ENCODE data around the gene PPFIA1.

PPFIA1 gene

DNA sequence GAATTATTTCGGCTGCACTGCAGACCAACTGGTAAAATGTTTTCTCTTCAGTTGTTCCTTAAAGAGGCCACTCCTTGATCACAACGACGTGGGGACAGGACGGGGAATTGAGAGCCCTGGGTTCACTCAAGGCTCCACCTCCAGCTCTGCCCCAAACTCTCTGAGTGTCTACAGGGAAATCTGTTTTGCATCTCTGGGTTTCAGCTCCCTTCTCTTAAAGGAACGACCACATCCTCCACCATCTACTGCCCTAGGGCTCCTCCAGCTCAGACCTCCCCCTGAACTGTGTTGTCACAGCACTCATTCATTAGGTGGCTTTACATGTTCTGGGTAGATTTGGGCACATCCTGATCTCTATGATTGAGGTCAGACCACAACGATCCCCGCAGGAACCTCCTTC, 5.1 kb upstream of the PPFIA1 start:
- Histone ChIP-seq H3K9me3 (ENCODE audit: low read length) (no peaks in the 10 kb centered on the region), H2AFZ (ENCODE audit: low read depth, low read length) (no peak overlapping the region), H3K36me3 (ENCODE audit: insufficient read depth, low read length) (no peaks in the 10 kb centered on the region), H3K4me3 (ENCODE audit: low read length) (no peak overlapping the region), H3K27me3 (ENCODE audit: insufficient read depth, low read length) (peaks cover 12% of the 10 kb centered on the region), H3K4me1 (ENCODE audit: insufficient read depth, low read length) (peaks cover 2% of the 10 kb centered on the region)

- Histone ChIP-seq H3K4me3 (ENCODE audit: low read length) (no peak overlapping the region), H2AFZ (ENCODE audit: low read depth, low read length) (no peak overlapping the region), H3K9me3 (ENCODE audit: low read length) (no peaks in the 10 kb centered on the region), H3K4me1 (ENCODE audit: insufficient read depth, low read length) (peaks cover 14% of the 10 kb centered on the region), H3K36me3 (ENCODE audit: insufficient read depth, low read length) (peaks cover 6% of the 10 kb centered on the region), H3K27me3 (ENCODE audit: insufficient read depth, low read length) (peaks cover 12% of the 10 kb centered on the region)
These were observed 3.0 kb upstream of the PPFIA1 start for GRCh38 chr11:70267405-70267950.

- H3K27me3 ChIP-seq (ENCODE audit: insufficient read depth, low read length): peaks cover 12% of the 10 kb centered on the region
- no peak overlapping the region for H2AFZ ChIP-seq (ENCODE audit: low read depth, low read length)
- no peak overlapping the region for H3K4me3 ChIP-seq (ENCODE audit: low read length)
- H3K36me3 ChIP-seq (ENCODE audit: insufficient read depth, low read length): peaks cover 16% of the 10 kb centered on the region
- H3K4me1 ChIP-seq (ENCODE audit: insufficient read depth, low read length): peaks cover 14% of the 10 kb centered on the region
- no peaks in the 10 kb centered on the region for H3K9me3 ChIP-seq (ENCODE audit: low read length)
These were observed 2.0 kb upstream of the PPFIA1 start for GRCh38 chr11:70268526-70268925.

DNA sequence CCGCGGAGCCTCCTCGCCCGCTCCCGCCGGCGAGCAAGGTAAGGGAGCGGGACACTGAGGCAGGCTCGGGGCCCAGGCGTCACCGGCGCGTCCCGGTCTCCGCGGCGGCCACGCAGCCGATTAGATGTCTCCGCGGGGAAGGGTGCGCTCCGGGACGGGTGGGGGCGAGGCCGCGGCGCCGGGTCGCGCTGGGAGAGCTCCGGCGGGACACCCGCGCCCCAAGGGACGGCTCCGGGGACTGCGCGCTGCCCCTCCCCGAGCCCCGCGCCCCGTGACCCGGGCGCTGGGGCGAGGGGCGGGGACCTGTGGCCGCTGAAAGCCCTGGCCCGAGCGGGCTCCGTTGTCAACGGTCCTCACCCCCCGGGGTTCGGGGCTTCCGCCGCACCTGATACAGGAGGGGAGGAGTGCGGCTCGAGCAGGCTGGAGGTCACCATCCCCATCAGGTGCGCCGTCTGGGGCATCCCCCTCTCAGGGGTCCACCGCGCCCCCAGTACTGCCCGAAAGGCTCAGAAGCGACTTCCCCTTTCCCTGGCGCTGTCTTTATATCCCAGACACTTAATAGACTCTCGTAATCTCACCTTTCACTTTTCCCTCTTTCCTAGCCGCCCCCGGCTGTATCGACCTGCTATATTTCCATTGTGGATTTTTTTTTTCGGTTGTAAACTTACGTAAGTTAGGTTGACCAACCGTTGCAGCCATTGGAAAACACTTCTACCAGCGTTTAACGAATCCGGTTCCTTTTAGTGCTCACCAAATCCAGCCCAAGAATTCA, 573 bp downstream of the PPFIA1 start:
- Histone ChIP-seq H2AFZ (ENCODE audit: low read depth, low read length) (peak overlapping the region; percentile 40), H3K9me3 (ENCODE audit: low read length) (no peaks in the 10 kb centered on the region), H3K4me1 (ENCODE audit: insufficient read depth, low read length) (peaks cover 14% of the 10 kb centered on the region), H3K27me3 (ENCODE audit: insufficient read depth, low read length) (peaks cover 12% of the 10 kb centered on the region), H3K4me3 (ENCODE audit: low read length) (peak overlapping the region; percentile 63), H3K36me3 (ENCODE audit: insufficient read depth, low read length) (peaks cover 40% of the 10 kb centered on the region)

- no peak overlapping the region for H2AFZ ChIP-seq (ENCODE audit: low read depth, low read length)
These were observed 1.1 kb downstream of the PPFIA1 start for GRCh38 chr11:70271649-70271953.

DNA sequence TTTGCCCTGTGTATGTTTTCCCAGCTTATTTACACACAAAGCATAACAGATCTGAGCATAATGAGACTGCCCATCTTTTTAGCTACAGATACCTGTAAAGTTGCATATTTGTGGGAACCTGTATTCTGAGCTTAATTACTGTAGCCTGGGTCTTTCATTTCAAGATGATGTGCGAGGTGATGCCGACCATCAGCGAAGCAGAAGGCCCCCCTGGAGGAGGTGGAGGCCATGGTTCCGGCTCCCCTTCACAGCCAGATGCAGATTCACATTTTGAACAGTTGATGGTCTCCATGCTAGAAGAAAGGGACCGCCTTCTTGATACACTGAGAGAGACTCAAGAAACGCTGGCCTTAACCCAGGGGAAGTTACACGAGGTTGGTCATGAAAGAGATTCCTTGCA, 1.5 kb downstream of the PPFIA1 start:
- H3K4me3 ChIP-seq (ENCODE audit: low read length): peak overlapping the region; percentile 63
- H2AFZ ChIP-seq (ENCODE audit: low read depth, low read length): no peak overlapping the region
- peaks cover 12% of the 10 kb centered on the region for H3K27me3 ChIP-seq (ENCODE audit: insufficient read depth, low read length)
- H3K36me3 ChIP-seq (ENCODE audit: insufficient read depth, low read length): peaks cover 46% of the 10 kb centered on the region
- peaks cover 14% of the 10 kb centered on the region for H3K4me1 ChIP-seq (ENCODE audit: insufficient read depth, low read length)
- H3K9me3 ChIP-seq (ENCODE audit: low read length): no peaks in the 10 kb centered on the region

More at GRCh38 chr11:70271649-70271953, 1.1 kb downstream of the PPFIA1 start:
- Histone ChIP-seq H3K4me3 (ENCODE audit: low read length) (peak overlapping the region; percentile 63), H3K27me3 (ENCODE audit: insufficient read depth, low read length) (peaks cover 12% of the 10 kb centered on the region), H3K36me3 (ENCODE audit: insufficient read depth, low read length) (peaks cover 45% of the 10 kb centered on the region), H3K4me1 (ENCODE audit: insufficient read depth, low read length) (peaks cover 14% of the 10 kb centered on the region), H3K9me3 (ENCODE audit: low read length) (no peaks in the 10 kb centered on the region)

DNA sequence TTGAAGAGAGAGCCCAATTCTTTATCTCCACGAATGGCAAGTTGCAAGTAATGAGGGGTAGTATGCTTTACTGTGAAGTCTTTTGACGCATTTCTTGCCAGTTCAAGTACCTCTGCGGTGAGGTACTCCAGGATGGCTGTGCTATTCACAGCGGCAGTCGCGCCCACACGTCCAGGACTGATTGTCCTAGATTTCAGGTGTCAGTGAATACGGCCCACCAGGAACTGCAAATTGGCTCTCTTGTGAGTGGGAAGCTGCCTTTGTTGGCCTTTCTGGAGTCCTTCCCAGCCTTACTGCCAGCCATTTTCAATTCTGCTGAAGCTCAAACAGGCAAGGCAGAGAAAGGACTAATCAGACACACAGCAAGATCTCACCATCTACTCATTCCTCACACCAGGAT, 8.5 kb downstream of the PPFIA1 start:
- H3K4me1 ChIP-seq (ENCODE audit: insufficient read depth, low read length): no peaks in the 10 kb centered on the region
- H3K36me3 ChIP-seq (ENCODE audit: insufficient read depth, low read length): peaks cover 72% of the 10 kb centered on the region
- H3K27me3 ChIP-seq (ENCODE audit: insufficient read depth, low read length): no peaks in the 10 kb centered on the region
- H2AFZ ChIP-seq (ENCODE audit: low read depth, low read length): no peak overlapping the region
- H3K4me3 ChIP-seq (ENCODE audit: low read length): no peak overlapping the region
- H3K9me3 ChIP-seq (ENCODE audit: low read length): peaks cover 2% of the 10 kb centered on the region

- peaks cover 2% of the 10 kb centered on the region for H3K9me3 ChIP-seq (ENCODE audit: low read length)
- H3K36me3 ChIP-seq (ENCODE audit: insufficient read depth, low read length): peaks cover 71% of the 10 kb centered on the region
These were observed 10.7 kb downstream of the PPFIA1 start for GRCh38 chr11:70281156-70281609.

DNA sequence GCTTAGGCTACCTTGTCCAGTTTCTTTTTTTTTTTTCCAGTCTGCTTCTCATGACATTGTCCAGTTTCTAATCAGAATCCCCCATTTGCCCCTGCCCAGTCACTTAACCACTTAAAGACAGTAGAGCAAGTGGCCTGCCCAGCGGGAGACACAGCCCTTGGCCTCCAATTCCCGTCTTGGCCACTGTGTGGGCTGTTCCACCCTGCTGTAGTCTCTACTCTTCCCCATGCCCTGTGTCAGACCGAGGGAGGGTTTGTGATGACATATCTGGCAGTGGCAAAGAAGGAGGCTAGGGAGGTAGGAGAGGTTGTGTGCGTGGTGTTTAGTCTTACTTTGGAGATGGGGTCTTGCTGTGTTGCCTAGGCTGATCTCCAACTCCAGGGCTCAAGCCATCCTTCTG, 11.5 kb downstream of the PPFIA1 start:
- H2AFZ ChIP-seq (ENCODE audit: low read depth, low read length): no peak overlapping the region

More at GRCh38 chr11:70281156-70281609, 10.7 kb downstream of the PPFIA1 start:
- no peaks in the 10 kb centered on the region for H3K27me3 ChIP-seq (ENCODE audit: insufficient read depth, low read length)
- H2AFZ ChIP-seq (ENCODE audit: low read depth, low read length): no peak overlapping the region
- H3K4me1 ChIP-seq (ENCODE audit: insufficient read depth, low read length): no peaks in the 10 kb centered on the region
- no peak overlapping the region for H3K4me3 ChIP-seq (ENCODE audit: low read length)

GRCh38 chr11:70288721-70289120, 18.2 kb downstream of the PPFIA1 start:
- Histone ChIP-seq H3K27me3 (ENCODE audit: insufficient read depth, low read length) (no peaks in the 10 kb centered on the region), H3K9me3 (ENCODE audit: low read length) (no peaks in the 10 kb centered on the region), H3K4me3 (ENCODE audit: low read length) (no peak overlapping the region), H3K4me1 (ENCODE audit: insufficient read depth, low read length) (no peaks in the 10 kb centered on the region), H2AFZ (ENCODE audit: low read depth, low read length) (no peak overlapping the region), H3K36me3 (ENCODE audit: insufficient read depth, low read length) (peaks cover 57% of the 10 kb centered on the region)

More for the DNA sequence above, 11.5 kb downstream of the PPFIA1 start:
- no peaks in the 10 kb centered on the region for H3K27me3 ChIP-seq (ENCODE audit: insufficient read depth, low read length)
- peaks cover 2% of the 10 kb centered on the region for H3K9me3 ChIP-seq (ENCODE audit: low read length)
- H3K36me3 ChIP-seq (ENCODE audit: insufficient read depth, low read length): peaks cover 71% of the 10 kb centered on the region
- no peaks in the 10 kb centered on the region for H3K4me1 ChIP-seq (ENCODE audit: insufficient read depth, low read length)
- no peak overlapping the region for H3K4me3 ChIP-seq (ENCODE audit: low read length)

DNA sequence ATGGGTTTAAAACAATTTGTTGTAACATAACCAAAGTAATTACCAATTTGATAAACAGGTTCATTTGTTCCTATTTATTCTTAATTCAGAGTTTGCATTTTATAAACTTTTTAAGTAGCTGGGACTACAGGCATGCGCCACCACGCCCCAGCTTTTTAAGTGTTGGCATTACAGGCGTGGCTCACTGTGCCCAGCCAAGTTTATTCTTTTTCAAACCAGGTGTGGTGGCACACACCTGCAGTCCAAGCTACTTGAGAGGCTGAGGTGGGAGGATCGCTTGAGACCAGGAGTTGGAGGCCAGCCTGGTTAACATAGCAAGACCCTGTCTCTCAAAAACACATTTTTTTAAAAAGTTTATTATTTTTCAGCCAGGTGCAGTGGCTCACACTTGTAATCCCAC, 19.1 kb downstream of the PPFIA1 start:
- Histone ChIP-seq H3K4me1 (ENCODE audit: insufficient read depth, low read length) (no peaks in the 10 kb centered on the region), H3K27me3 (ENCODE audit: insufficient read depth, low read length) (no peaks in the 10 kb centered on the region), H2AFZ (ENCODE audit: low read depth, low read length) (no peak overlapping the region), H3K4me3 (ENCODE audit: low read length) (no peak overlapping the region), H3K9me3 (ENCODE audit: low read length) (peaks cover 5% of the 10 kb centered on the region), H3K36me3 (ENCODE audit: insufficient read depth, low read length) (peaks cover 58% of the 10 kb centered on the region)

- Histone ChIP-seq H2AFZ (ENCODE audit: low read depth, low read length) (no peak overlapping the region), H3K4me3 (ENCODE audit: low read length) (no peak overlapping the region), H3K36me3 (ENCODE audit: insufficient read depth, low read length) (peaks cover 51% of the 10 kb centered on the region), H3K4me1 (ENCODE audit: insufficient read depth, low read length) (no peaks in the 10 kb centered on the region), H3K9me3 (ENCODE audit: low read length) (peaks cover 5% of the 10 kb centered on the region), H3K27me3 (ENCODE audit: insufficient read depth, low read length) (no peaks in the 10 kb centered on the region)
These were observed 20.0 kb downstream of the PPFIA1 start for GRCh38 chr11:70290361-70291065.

GRCh38 chr11:70292166-70292565, 21.7 kb downstream of the PPFIA1 start:
- Histone ChIP-seq H3K4me3 (ENCODE audit: low read length) (no peak overlapping the region), H3K9me3 (ENCODE audit: low read length) (peaks cover 5% of the 10 kb centered on the region), H3K27me3 (ENCODE audit: insufficient read depth, low read length) (no peaks in the 10 kb centered on the region), H3K4me1 (ENCODE audit: insufficient read depth, low read length) (no peaks in the 10 kb centered on the region), H2AFZ (ENCODE audit: low read depth, low read length) (no peak overlapping the region), H3K36me3 (ENCODE audit: insufficient read depth, low read length) (peaks cover 38% of the 10 kb centered on the region)

Data from neuron (in vitro differentiated cells).